ENCODE results near the gene MBD3. TPM values are rescaled to one million over a fixed set of nuclear protein-coding genes. Genes with fewer than 3 reads are reported as not detected.

The MBD3 gene, protein sequence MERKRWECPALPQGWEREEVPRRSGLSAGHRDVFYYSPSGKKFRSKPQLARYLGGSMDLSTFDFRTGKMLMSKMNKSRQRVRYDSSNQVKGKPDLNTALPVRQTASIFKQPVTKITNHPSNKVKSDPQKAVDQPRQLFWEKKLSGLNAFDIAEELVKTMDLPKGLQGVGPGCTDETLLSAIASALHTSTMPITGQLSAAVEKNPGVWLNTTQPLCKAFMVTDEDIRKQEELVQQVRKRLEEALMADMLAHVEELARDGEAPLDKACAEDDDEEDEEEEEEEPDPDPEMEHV
- 121 TPM for polyA plus RNA-seq (2012; ENCODE audit: insufficient read length, low read depth)

DNA sequence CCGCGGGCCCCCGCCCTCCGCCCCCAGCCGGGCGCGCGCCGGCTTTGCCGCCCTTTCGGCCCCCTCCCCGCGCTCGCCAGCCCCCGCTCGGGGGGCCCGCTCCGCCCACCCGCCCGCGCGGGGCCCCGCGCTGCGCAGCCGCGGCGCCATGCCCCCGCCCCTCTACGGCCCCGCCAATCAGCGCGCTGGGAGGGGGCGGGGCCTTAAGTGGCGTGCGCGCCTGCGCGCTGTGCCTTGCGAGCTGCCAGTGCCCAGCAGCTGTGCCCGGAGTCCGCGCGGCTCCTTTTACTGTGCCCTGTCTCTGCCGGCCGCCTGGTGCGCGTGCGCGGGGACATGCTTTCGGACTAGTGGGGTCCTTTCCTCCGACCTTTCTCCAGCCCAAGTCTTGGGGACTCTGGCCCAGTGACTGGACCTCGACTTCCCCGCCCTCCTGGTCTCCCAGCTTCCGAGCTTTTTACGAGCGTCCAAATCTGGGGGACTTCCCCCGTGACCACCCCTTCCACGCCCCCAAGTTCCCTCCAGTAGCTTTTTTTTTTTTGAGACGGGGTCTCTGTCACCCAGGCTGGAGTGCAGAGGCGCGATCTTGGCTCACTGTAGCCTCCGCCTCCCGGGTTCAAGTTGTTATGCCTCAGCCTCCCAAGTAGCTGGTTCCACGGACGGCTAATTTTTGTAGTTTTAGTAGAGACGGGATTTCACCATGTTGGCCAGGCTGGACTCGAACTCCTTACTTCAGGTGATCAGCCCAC is at the start of gene MBD3:
TSS of gene MBD3 (minus strand) at position 111 of the 746 bp plus-strand sequence. CDS start 234 bp downstream, outside the sequence.
- TF ChIP-seq TAF1 (IDR thresholded peaks at IDR 0.05; ENCODE audit: borderline replicate concordance, insufficient read depth, low read length) (0 out of 2 replicates have a peak, but pooled peaks have one; percentile 28), FOXP2 (optimal IDR thresholded peaks at IDR 0.05; ENCODE audit: borderline replicate concordance, extremely low read depth, extremely low read length, insufficient read depth) (no peak), POLR2AphosphoS5 (IDR thresholded peaks at IDR 0.05; ENCODE audit: low read depth, low read length) (peak; percentile 97), SIN3A (IDR thresholded peaks at IDR 0.05; ENCODE audit: borderline replicate concordance, insufficient read depth, low read length) (0 out of 2 replicates have a peak, but pooled peaks have one; percentile 37)
- TF ChIP-seq, protein P1, sequence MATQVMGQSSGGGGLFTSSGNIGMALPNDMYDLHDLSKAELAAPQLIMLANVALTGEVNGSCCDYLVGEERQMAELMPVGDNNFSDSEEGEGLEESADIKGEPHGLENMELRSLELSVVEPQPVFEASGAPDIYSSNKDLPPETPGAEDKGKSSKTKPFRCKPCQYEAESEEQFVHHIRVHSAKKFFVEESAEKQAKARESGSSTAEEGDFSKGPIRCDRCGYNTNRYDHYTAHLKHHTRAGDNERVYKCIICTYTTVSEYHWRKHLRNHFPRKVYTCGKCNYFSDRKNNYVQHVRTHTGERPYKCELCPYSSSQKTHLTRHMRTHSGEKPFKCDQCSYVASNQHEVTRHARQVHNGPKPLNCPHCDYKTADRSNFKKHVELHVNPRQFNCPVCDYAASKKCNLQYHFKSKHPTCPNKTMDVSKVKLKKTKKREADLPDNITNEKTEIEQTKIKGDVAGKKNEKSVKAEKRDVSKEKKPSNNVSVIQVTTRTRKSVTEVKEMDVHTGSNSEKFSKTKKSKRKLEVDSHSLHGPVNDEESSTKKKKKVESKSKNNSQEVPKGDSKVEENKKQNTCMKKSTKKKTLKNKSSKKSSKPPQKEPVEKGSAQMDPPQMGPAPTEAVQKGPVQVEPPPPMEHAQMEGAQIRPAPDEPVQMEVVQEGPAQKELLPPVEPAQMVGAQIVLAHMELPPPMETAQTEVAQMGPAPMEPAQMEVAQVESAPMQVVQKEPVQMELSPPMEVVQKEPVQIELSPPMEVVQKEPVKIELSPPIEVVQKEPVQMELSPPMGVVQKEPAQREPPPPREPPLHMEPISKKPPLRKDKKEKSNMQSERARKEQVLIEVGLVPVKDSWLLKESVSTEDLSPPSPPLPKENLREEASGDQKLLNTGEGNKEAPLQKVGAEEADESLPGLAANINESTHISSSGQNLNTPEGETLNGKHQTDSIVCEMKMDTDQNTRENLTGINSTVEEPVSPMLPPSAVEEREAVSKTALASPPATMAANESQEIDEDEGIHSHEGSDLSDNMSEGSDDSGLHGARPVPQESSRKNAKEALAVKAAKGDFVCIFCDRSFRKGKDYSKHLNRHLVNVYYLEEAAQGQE (IDR thresholded peaks at IDR 0.05; ENCODE audit: insufficient read depth in 1 of 2, low read depth in 2 of 2, low read length in 2 of 2), result no peak

GRCh38 chr19:1636325-1637236 is 43.9 kb upstream of the MBD3 start:
- TF ChIP-seq SIN3A (IDR thresholded peaks at IDR 0.05; ENCODE audit: borderline replicate concordance, insufficient read depth, low read length) (no peak), TAF1 (IDR thresholded peaks at IDR 0.05; ENCODE audit: borderline replicate concordance, insufficient read depth, low read length) (no peak), POLR2AphosphoS5 (IDR thresholded peaks at IDR 0.05; ENCODE audit: low read depth, low read length) (no peak), FOXP2 (optimal IDR thresholded peaks at IDR 0.05; ENCODE audit: borderline replicate concordance, extremely low read depth, extremely low read length, insufficient read depth) (no peak)
- TF ChIP-seq, protein P1 (IDR thresholded peaks at IDR 0.05; ENCODE audit: insufficient read depth in 1 of 2, low read depth in 2 of 2, low read length in 2 of 2), result no peak

DNA sequence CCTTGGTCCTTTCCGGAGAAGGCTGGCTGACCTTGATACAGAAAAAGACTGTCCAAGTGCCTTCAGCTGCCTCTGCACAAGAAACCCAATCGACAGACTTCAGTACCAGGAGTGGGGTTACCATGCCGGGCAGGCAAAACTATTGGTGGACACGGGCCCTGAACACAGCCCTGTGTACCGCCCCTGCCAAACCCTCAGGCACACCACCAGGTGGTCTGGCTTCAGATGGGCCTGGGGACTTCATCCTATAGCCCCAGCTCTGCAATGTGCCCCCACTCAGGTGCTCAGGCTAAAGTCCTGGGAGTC is 42.2 kb upstream of the MBD3 start:
- TF ChIP-seq SIN3A (IDR thresholded peaks at IDR 0.05; ENCODE audit: borderline replicate concordance, insufficient read depth, low read length), result no peak

DNA sequence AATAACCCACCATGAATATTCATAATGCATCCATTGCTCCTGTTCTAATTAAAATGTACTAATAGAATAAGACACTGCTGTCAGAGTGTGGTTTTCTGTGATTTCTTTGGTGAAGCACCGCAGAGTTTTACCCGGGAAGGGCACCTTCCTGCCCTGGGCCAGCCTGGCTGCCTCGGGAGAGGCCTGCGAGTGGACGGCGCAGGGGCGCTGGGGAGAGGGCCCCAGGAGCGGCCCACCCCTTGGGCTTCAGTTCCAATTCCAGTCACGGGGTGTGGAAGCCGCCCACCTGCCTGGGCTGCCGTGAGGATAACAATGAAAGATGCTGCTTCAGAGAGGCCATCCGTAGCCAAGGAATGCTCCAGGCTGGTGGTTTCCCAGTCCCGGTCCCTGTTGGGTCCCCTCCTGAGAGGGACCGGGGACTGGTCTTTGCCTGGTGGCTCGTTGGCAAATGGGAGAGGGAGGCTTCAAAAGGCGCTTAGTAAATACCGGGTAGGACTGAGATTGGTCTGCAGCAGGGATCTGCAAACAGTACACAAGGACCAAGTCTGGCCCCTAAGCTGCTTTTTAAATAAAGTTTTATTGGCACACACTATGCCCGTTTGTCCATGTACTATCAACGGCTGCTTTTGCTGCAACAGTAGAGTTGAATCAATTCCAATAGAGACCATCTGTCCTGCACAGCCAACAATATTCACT is 41.7 kb upstream of the MBD3 start:
- no peak for TF ChIP-seq SIN3A (IDR thresholded peaks at IDR 0.05; ENCODE audit: borderline replicate concordance, insufficient read depth, low read length)
- no peak for TF ChIP-seq FOXP2 (optimal IDR thresholded peaks at IDR 0.05; ENCODE audit: borderline replicate concordance, extremely low read depth, extremely low read length, insufficient read depth)
- TF ChIP-seq, protein P1 (IDR thresholded peaks at IDR 0.05; ENCODE audit: insufficient read depth in 1 of 2, low read depth in 2 of 2, low read length in 2 of 2), result no peak
- TF ChIP-seq POLR2AphosphoS5 (IDR thresholded peaks at IDR 0.05; ENCODE audit: low read depth, low read length), result no peak
- TF ChIP-seq TAF1 (IDR thresholded peaks at IDR 0.05; ENCODE audit: borderline replicate concordance, insufficient read depth, low read length), result no peak

Measured in PFSK-1 (cell line).